ENCODE data around the gene STXBP1. TPM values are rescaled to one million over a fixed set of nuclear protein-coding genes. Genes with fewer than 3 reads are reported as not detected.

Gene STXBP1
- total and polyA plus RNA-seq, 9 of the 15 experiments (the other 6 are each of a cell fraction or from before 2014, with no cell fraction given) = 4.6 to 35.1 (median 9.7) TPM

GRCh38 chr9:127679506-127679905, 67.4 kb downstream of the STXBP1 start (continued):
- no peak for TF ChIP-seq MGA (IDR thresholded peaks at IDR 0.05)
- TF ChIP-seq, protein P1, sequence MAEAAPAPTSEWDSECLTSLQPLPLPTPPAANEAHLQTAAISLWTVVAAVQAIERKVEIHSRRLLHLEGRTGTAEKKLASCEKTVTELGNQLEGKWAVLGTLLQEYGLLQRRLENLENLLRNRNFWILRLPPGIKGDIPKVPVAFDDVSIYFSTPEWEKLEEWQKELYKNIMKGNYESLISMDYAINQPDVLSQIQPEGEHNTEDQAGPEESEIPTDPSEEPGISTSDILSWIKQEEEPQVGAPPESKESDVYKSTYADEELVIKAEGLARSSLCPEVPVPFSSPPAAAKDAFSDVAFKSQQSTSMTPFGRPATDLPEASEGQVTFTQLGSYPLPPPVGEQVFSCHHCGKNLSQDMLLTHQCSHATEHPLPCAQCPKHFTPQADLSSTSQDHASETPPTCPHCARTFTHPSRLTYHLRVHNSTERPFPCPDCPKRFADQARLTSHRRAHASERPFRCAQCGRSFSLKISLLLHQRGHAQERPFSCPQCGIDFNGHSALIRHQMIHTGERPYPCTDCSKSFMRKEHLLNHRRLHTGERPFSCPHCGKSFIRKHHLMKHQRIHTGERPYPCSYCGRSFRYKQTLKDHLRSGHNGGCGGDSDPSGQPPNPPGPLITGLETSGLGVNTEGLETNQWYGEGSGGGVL (CRISPR knock-in tag; IDR thresholded peaks at IDR 0.05) = no peak
- TF ChIP-seq ELF4 (CRISPR knock-in tag; IDR thresholded peaks at IDR 0.05) = no peak
- TF ChIP-seq IRF2 (CRISPR knock-in tag; IDR thresholded peaks at IDR 0.05) = no peak
- no peak for TF ChIP-seq ELF1 (tag; IDR thresholded peaks at IDR 0.05)
- TF ChIP-seq ZBTB17 (CRISPR knock-in tag; IDR thresholded peaks at IDR 0.05) = no peak
- no peak for TF ChIP-seq PML (IDR thresholded peaks at IDR 0.05; ENCODE audit: low read length)

All from K562 (cell line).